GM19239 (cell line): ENCODE data around the gene MAEL.
A peak's percentile ranks its signal among the peaks of the same experiment; 100 is the strongest.

Experiments
- DNase-seq: peaks from one replicate; pipeline ENCODE4 v3.0.0; 2011; ENCODE audit warnings: low spot score; ENCODE audit not compliant: insufficient read length
- FAIRE-seq: peaks from 2 replicates; lab custom pipeline; 2011; peaks lifted over from hg19 to GRCh38; lab: Jason Lieb, UNC

Gene MAEL

DNA sequence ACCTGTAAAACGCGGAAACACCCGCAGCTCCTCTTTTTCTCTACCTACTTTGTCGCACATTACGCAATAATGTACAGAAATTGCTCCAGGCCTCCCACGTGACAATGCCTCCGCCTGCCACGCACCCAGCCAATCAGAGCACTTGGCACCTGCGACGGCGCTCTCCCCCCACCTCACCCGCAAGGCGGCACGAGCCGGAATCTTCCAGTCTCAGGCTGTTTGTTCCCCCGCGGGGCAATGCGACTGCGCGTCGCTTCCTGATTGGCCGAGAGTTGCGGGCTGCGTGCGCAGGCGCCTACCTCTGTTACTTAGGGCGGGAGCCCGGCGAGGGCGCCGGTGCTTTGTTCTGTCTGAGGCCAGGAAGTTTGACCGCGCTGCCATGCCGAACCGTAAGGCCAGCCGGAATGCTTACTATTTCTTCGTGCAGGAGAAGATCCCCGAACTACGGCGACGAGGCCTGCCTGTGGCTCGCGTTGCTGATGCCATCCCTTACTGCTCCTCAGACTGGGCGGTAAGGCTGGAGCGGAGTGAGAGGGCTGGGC, at the start of gene MAEL:
Gene MAEL (plus strand): TSS at position 307 of the 542 bp plus-strand sequence. CDS start 73 bp downstream, at position 380.
- FAIRE-seq (no peak), DNase-seq (no peak)

DNA sequence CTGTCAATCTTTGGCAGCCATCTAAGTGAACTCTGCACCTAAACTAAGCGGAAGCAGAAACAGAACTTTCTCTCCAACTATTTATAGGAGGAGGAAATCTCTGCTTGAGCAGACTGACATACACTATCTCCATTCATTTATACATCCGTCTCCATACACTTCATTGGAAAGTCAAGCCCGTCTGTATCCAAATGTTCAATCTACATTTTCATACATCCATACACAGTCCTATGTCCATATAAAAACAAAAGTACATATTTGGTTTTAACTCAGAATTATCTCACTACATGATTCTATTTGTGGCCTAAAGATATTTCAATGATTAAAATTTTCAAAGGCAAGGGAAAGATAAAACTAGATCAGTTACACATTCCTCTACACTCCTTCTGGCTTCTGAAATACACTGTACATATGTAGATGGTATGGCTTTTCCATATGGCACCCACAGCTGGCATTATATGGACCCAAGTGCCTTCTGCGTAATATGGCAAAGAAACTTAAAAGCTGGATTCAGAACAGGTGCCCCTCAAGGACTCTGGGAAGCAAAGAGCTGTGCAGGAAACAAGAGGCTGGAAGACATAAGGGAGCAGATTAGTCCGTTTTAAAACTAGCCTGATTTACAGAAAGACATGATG, 49.2 kb upstream of the MAEL start:
- DNase-seq (no peak), FAIRE-seq (no peak)

DNA sequence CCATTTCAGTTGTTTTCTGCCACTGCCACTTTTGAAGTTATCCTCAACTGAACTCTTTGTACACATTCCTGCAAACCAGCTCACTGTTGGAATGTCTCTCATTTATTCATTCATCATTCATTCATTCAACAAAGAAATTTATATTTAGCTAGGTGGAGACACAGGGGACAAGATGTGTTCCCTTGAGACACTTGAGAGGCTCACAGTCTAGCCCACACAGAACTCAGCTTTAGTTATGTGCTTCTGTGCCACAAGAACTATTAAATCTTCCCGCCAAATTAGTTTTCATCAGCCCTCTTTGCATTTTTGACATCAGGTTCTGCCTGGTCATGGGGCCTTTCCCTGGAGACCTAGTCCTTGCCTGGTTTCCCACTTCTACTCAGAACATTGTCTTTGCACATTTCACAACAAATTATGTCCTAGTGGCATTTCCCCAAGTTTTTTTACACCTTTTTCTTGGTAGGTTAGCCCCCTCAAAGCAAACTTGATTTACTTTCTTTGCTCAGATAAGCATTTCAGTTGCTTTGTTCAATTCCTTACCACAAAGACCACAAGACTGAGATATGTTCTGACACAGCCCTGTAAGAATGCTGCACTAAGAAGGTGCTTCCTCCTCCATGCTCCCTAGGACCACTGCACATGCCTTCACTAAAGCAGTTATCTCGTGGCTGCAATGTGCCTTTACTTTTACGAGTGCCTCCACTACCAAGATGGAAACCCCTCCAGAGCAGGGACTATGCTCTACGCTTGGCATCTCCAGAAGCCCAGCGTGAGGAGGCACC, 44.7 kb upstream of the MAEL start:
- FAIRE-seq = peak; percentile 21
- DNase-seq = no peak

DNA sequence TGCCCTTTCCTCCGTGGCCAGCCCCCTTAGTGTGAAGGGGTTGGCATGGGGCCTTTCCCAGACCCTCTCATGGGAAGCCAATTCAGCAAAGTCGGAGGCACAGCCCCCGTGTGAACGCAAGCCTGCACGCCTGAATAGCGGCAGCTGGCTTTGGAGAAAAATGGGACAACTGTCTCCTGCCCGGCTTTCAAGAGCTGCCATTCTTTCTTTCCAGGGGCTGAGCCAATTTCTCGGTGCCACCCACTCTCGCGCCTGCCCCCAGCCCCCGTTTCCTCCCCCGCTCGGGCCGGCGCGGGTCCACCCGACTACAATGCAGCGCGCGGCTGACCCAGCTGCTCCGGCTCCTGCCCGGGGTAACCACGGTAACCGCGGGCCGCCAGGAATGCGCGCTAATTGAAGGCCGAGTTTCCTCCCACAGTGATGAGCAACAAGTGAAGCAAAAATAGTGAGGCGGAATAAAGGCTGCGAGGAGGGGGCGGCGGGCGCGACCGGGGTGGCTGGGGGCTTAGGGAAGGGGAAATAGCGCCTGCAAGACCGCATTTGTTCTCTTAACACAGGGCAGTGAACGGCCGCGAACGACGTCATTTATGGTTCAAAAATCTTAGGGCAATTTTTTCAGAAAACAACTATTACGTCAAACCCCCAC, 41.6 kb upstream of the MAEL start:
- DNase-seq = peak; percentile 24
- no peak for FAIRE-seq

DNA sequence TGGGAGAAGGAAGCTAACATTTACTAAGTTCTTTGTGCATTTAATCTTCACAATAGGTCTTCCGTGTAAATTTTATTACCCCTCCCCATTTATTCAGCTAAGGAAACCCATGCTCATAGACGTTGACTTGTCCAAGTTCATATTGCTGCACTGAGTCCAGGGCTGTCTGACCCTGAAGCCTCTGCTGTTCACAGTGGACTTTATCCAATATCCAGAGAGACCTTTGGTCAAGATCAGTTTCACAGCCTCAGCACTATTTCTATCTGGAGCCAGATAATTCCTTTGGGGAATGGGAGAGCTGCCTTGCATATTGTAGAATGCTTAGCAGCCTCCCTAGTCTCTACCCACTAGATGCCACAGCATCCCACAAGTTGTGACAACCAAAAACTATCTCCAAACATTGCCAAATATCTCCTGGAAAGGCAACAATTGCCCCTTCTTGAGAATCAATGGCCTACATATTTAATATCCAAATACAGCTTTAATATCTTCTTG, 40.2 kb upstream of the MAEL start:
- FAIRE-seq (no peak), DNase-seq (no peak)

DNA sequence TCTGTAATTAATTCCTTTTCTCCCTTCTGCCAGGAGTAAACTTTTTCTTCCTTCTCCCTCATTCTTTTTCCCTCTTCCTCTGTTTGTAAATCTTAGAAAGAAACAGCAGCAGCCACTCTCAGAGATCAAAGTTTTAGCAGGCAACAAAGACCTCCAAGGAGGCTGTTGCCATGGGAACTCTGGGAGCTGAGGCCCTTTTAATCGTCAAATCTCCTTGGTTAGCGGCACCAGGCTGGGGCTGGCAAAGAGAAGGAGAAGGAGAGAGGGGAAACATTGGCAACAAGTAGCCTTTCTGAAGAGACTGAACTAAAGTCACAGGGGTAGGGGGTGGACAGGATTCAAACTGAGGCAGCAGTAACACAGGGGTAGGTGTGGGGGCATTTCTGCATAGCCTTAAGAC, 38.9 kb upstream of the MAEL start:
- no peak for FAIRE-seq
- no peak for DNase-seq

DNA sequence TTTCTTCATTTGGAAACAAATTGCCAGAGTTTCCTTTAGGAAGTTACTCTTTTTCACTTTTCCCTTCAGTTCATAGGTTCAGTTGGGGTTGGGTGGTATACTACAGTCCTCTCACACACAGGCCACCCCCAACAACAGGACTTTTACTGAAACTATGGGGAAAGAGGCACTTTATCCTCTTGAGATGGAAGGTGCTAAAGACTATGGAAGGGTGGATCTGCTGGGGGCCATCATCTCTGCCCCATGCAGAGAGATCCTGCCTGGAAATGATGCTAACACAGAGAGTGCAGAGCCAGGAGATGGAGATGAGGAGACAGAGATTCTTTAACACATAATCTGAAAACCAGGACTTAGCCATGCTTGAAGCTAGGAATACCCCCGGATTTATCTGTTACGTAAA, 38.0 kb upstream of the MAEL start:
- DNase-seq (no peak), FAIRE-seq (no peak)

DNA sequence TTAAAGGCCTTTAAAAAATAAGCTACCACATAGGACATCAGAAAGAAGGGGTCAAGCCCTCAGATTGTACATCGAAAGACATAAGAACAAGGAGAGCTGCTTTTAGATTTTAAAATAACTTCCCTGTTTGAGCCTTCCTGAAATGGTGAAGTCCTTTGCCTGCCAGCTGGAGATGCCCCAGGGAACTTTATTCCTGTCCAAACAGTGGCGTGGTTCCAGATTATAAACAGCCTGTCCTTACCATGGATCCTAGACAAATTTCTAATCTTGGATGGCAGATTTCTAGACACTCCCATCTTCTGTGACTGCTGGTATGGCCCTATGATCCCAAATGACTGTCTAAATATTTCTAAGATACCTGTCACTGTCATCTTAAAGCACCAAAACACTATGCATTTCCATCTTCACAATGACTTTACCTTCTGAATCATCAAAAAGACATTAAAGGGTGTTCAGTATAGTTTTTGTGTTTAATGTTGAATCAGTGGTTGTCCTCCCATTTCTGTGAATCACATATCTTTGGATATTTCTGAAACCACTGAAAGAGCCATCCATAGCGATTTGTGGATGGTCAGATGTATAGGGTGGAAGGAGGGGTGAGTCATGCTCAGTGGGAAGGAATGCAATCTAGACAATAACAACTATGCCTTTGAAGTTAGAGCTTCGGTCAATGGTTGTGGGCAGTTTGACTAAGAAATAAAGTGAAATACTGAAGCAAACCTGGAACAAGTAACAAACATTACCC, 36.9 kb upstream of the MAEL start:
- FAIRE-seq (no peak), DNase-seq (no peak)

DNA sequence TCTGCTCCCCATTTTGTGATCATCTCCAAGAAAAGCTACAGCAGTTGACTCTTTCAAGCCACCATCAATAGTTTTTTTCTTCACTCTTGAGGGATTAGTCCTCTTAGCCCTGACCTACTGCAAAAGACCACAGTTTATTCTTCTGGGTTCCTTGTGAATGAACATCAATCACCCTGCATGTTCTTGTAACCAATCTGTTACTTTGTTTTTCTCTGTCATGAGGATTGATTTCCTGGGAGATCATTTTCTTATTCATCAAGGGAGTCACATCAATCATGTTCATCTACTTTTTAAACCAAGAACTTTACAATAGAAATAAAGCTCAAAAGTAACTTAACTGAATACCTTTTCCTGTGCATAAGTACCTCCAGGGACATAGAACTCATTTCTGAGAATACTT, 35.6 kb upstream of the MAEL start:
- no peak for FAIRE-seq
- no peak for DNase-seq

DNA sequence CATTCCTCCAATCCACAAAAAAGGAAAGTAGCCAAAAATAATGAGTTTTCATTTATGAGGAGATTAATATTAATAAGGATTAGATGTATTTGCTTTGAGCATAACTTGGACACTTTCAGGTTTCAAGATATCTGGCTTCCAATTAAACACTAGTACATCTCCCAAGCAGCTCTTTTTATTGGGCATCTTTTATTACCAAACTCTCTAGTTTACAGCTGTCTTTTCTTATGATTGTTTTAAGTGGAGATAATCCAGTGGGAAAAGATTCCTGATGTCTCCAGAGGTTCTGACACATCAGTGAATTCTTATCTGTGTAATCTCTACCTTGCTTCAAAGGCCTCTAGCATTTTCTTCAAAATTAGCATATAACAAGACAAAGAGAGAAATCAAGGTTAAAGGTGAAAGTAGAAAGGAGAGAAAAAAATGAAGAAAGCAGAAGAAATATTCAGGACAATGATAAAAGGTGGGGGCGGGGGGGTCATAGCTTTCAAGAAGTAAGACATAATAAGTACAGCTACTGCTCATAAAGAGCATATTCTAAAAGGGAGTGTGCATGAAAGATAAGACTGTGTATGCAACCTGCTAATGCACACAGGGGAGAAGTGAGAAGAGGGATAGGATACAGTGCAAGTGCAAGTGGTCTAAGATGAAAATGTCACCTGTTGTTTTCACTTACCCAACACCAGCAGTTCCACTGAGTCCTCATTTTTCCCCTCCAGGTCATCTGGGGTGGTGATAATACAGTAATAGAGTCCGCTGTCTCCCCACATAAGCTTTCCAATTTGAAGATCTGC, 32.8 kb upstream of the MAEL start:
- FAIRE-seq = peak; percentile 28
- DNase-seq = no peak

DNA sequence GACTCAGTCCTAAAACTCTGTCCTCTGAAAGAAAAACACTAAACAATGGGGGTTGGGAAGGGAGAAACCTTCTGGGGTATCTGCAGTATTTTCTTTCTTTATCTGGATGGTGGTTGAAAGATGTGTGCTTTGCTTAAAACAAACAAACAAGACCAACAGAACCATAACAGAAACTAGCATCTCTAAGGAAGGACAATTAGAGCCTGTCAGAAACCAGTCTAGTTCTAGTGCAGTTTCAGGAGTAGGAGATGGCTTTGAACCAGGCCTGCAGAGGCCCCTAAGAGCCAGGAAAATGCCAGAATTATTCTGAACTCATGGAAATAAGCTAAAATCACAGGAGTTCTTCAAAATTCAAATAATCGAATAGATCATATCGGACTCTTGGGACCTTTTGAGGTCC, 32.2 kb upstream of the MAEL start:
- peak; percentile 26 for FAIRE-seq
- DNase-seq = no peak

DNA sequence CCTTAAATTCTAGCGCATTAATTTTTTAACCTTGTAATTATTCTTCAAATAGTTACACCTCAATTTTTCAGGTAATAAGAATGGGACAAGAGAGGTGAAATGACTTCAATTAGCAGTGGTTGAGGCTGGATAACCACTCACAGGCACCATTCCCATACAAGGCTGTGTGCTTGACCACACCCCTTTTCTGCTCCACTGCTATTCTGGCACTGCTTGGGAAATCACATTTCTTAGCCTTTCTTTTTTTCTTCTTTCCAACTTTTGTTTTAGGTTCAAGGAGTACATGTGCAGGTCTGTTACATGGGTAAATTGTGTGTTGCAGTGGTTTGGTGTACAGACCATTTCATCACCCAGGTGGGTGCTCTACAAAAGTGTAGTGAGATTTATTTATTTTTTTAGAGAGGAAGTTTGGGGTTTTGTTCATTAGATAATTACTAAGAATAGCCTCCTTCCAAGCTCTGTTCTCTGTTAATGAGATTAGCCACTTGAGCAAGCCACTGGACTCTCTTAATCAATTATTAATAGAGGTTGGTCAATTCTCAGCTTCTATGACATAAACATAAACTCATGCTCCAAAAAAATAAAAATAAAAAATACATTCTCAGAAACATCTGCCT, 28.1 kb upstream of the MAEL start:
- DNase-seq = no peak
- peak; percentile 80 for FAIRE-seq

DNA sequence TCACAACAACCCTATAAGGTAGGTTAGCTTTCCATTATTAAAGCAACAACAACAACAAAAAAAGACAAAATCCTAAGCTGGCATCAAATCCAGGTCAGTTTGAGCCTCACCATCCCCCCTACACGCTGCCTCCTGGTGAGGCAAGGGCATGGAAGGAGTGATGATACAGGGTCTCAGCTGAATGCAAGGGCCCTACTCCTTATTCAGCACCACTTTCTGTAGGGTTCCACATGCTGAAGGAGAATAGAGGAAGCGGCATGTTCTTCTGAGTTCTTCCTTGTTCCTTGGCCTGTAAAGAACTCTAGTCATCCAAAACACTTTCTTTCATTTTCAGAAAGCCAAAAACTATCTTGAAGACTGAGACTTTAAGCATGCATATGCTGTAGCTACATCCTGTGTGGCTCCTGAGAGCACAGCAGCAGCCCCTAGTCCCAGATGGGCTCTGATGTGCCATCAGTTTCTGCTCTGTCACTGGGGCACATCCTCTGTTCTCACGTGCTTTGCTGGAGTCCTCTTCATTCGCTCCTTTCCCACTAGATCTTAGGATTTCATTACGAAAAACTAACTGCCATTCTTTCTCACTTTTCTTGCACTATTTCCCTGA, 19.9 kb upstream of the MAEL start:
- peak; percentile 89 for FAIRE-seq

DNA sequence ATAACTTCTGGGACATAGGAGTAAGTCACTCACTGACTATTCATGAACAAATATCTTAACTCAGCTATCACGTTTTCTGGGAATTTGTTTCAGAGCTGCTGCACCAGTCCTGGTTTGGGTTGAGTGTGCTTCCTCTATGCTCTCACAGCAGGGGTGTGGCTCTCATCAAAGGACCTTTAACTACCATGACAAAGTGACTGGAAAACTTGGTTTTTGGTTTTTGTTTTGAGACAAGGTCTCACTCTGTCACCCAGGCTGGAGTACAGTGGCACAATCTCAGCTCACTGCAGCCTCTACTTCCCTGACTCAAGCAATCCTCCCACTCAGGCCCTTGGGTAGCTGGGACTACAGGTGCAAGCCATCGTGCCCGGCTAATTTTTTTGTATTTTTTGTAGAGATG, 17.8 kb upstream of the MAEL start:
- DNase-seq = no peak
- FAIRE-seq = no peak

More for the DNA sequence above, 19.9 kb upstream of the MAEL start:
- DNase-seq = no peak

DNA sequence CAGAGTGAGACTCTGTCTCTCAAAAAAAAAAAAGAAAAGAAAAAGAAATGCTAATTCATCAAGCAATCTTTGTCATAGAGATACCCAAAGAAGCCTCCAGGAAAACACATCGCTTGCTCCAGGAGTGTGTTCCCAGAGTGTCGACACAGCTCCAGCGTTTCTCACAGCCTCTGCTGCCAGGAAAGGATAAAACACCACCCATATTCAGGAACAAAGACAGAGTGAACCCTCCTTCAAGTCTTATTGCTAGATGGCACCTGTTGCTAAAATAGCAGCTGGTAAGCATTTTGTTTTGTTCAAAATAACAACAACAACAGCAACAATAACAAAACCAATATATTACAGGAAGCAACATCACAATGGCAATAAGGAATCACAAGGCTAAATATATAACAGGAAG, 16.9 kb upstream of the MAEL start:
- DNase-seq (no peak), FAIRE-seq (no peak)

DNA sequence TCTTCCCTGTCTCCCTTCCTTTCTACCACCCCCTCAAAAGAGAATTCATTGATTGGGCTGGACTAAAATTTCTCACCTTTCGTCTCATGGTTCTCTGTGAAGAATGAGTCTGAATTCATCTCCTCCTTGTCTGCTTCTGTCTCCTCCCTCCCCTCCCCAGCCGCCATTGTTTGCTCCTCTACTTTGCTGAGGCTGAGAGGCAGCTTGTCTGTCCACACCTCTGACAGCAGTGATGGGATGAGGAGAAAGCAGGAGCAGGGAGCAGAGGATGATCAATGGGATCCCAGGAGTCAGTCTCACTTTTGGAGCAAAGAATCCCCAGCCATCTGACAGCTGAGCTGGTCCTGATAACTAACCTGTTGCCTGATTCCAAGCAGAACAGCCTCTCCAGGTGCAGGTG, 16.3 kb upstream of the MAEL start:
- DNase-seq (no peak), FAIRE-seq (no peak)

DNA sequence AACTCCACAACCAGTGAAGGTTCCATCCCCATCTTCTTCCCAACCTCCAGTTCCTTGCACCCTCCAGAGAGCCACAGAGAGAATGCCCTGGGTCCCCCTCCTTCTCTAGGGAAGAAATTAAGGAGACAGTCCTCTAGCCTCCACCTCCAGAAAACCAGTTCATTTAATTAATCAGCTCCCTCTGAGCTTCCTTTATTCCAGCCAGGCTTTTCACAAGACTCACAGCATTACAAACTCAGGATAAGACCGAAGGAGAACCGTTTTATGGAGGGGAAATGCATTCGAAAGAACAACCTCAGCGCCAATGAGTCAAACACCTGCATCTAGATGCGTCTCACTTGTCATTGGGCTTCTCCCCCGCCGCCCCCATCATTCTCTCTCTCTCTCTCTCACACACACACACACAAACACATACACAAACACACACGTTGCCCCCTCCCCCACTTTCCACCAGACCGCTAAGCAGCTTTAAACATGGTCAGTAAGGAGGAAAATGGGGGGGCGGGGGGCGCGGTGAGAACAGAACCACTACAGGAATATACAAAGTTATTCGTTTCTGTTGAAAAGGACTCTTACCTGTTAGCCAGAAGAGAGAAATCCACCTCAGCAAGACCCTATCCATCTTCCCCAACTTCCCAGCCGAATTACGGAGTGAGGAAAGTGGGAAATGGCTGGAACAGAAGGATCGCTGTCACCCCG, 14.3 kb upstream of the MAEL start:
- DNase-seq (no peak), FAIRE-seq (peak; percentile 88)
